Neuronal stem cell (in vitro differentiated cells): ENCODE results near the gene RRP1.

ENCODE experiments used
- DNase-seq: peaks from one replicate; pipeline ENCODE4 v3.0.0-alpha.2; 2013; ENCODE audit warnings: low spot score
- H2AFZ ChIP-seq: one replicate; pipeline ENCODE4 v1.6.1; 2013; ENCODE audit warnings: mild to moderate bottlenecking, low read length, inconsistent platforms
- H2AK5ac ChIP-seq: 2 replicates; pipeline ENCODE4 v1.6.1; 2013; ENCODE audit warnings: low read depth, mild to moderate bottlenecking, inconsistent platforms, low read length, moderate library complexity, mixed read lengths
- H2BK120ac ChIP-seq: 2 replicates; pipeline ENCODE4 v1.6.1; 2013; ENCODE audit warnings: low read depth, mild to moderate bottlenecking, inconsistent platforms, low read length, moderate library complexity, mixed read lengths
- H2BK12ac ChIP-seq: one replicate; pipeline ENCODE4 v1.6.1; 2013; ENCODE audit warnings: low read length, inconsistent platforms
- H2BK15ac ChIP-seq: 2 replicates; pipeline ENCODE4 v1.6.1; 2013; ENCODE audit warnings: mild to moderate bottlenecking, low read length, inconsistent platforms, mixed read lengths
- H2BK5ac ChIP-seq: one replicate; pipeline ENCODE4 v1.6.1; 2013; ENCODE audit warnings: inconsistent platforms, mild to moderate bottlenecking, low read length, moderate library complexity
- H3K14ac ChIP-seq: one replicate; pipeline ENCODE4 v1.6.1; 2013; ENCODE audit warnings: low read length, inconsistent platforms
- H3K18ac ChIP-seq: 2 replicates; pipeline ENCODE4 v1.6.1; 2013; ENCODE audit warnings: low read length, inconsistent platforms
- H3K23ac ChIP-seq: 2 replicates; pipeline ENCODE4 v1.6.1; 2013; ENCODE audit warnings: low read depth, mild to moderate bottlenecking, mixed read lengths, low read length, inconsistent platforms; ENCODE audit not compliant: poor library complexity
- H3K27ac ChIP-seq: replicated peaks from 3 replicates; pipeline ENCODE4 v1.5.1; 2013; ENCODE audit warnings: low read length, inconsistent platforms
- H3K27me3 ChIP-seq, 3 experiments: 2 replicates each; pipeline ENCODE4 v1.6.1; 2013; ENCODE audit warnings: low read length in 3 of 3, mild to moderate bottlenecking in 2 of 3, inconsistent platforms in 1 of 3, low read depth in 1 of 3, mixed read lengths in 1 of 3, moderate library complexity in 1 of 3; ENCODE audit not compliant: control insufficient read depth in 3 of 3, insufficient read depth in 3 of 3
- H3K36me3 ChIP-seq, 2 donors: replicated peaks in 1 of 2; 2 replicates each; pipeline ENCODE4 v1.6.1; 2013; ENCODE audit warnings: low read length in 2 of 2; ENCODE audit not compliant: control insufficient read depth in 2 of 2, insufficient read depth in 2 of 2
- H3K4ac ChIP-seq: 2 replicates; pipeline ENCODE4 v1.6.1; 2013; ENCODE audit warnings: inconsistent platforms, mild to moderate bottlenecking, low read length, moderate library complexity
- H3K4me1 ChIP-seq, 2 donors: 1 replicate in 1 of 2; 2 replicates in 1 of 2; pipeline ENCODE4 v1.6.1; 2013; ENCODE audit warnings: low read length in 2 of 2, low read depth in 1 of 2; ENCODE audit not compliant: control insufficient read depth in 2 of 2, insufficient read depth in 1 of 2
- H3K4me2 ChIP-seq: one replicate; pipeline ENCODE4 v1.6.1; 2013; ENCODE audit warnings: mild to moderate bottlenecking, low read length, inconsistent platforms; ENCODE audit not compliant: insufficient read depth, poor library complexity, severe bottlenecking
- H3K4me3 ChIP-seq, 2 donors: 2 replicates each; pipeline ENCODE4 v1.5.1; 2013; ENCODE audit warnings: low read length in 2 of 2, mild to moderate bottlenecking in 2 of 2, inconsistent platforms in 1 of 2, moderate library complexity in 1 of 2
- H3K79me1 ChIP-seq: one replicate; pipeline ENCODE4 v1.6.1; 2013; ENCODE audit warnings: low read depth, mild to moderate bottlenecking, inconsistent platforms, low read length, moderate library complexity
- H3K9ac ChIP-seq: one replicate; pipeline ENCODE4 v1.6.1; 2013; ENCODE audit warnings: mild to moderate bottlenecking, low read depth, low read length, inconsistent platforms; ENCODE audit not compliant: poor library complexity
- H3K9me3 ChIP-seq, 2 donors: replicated peaks in 1 of 2; 2 replicates each; pipeline versions ENCODE3 to v1.6.1; 2013; ENCODE audit warnings: low read length in 2 of 2, mild to moderate bottlenecking in 2 of 2, inconsistent platforms in 1 of 2, low read depth in 1 of 2, mixed read lengths in 1 of 2, moderate library complexity in 1 of 2; ENCODE audit not compliant: control insufficient read depth in 2 of 2, insufficient read depth in 1 of 2
- H4K8ac ChIP-seq: one replicate; pipeline ENCODE4 v1.6.1; 2013; ENCODE audit warnings: low read depth, mild to moderate bottlenecking, inconsistent platforms, low read length, moderate library complexity
- H4K91ac ChIP-seq: one replicate; pipeline ENCODE4 v1.6.1; 2013; ENCODE audit warnings: low read length, low read depth, mild to moderate bottlenecking, inconsistent platforms; ENCODE audit not compliant: poor library complexity
- WGBS, 2 donors: extraction: QIAGEN DNeasy Blood & Tissue Kit; methylation state at CpG; one replicate each; pipeline ENCODE4 v1.1.7; 2013; ENCODE audit warnings: missing lambda C conversion rate in 2 of 2, mixed read lengths in 1 of 2; ENCODE audit not compliant: insufficient read length in 2 of 2, insufficient replicate concordance in 1 of 2; ENCODE audit errors: extremely low coverage in 2 of 2; 5-methylcytosine and 5-hydroxymethylcytosine counted together

RRP1 gene

DNA sequence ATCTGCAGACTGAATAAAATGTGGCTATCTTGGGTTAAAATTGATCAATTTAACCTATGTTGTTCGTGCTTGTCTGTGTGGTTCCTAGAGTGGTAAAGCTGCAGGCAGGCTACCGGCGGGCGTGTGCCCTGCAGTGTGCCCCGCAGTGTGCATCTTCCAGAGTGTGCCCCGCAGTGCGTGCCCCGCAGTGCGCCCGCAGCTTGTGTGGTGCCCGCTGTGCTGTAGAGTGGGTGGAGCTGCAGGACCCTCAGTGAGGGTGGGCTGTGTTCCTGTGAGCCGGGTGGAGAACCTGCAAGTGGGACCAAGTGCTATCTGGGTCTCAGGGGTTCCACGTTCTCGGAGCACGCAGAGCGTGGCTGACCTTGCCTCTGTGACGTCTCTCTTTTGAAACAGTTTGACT, 10.7 kb downstream of the RRP1 start:
- H3K36me3 ChIP-seq: peaks cover 74 to 97% of the 10 kb centered on the region in 2 donors
- no peaks in the 10 kb centered on the region for H3K27me3 ChIP-seq
- H4K8ac ChIP-seq: no peak overlapping the region
- no peak overlapping the region for H3K18ac ChIP-seq
- H3K4ac ChIP-seq: no peak overlapping the region
- peaks cover 17% of the 10 kb centered on the region for H3K79me1 ChIP-seq
- no CpG with 5 or more reads among the region's 17 CpGs for WGBS, 2 donors
- peaks cover 0 to 2% of the 10 kb centered on the region in 2 donors for H3K9me3 ChIP-seq
- H3K4me2 ChIP-seq: no peak overlapping the region
- H2AFZ ChIP-seq: no peak overlapping the region
- H3K4me3 ChIP-seq: no peak overlapping the region
- H3K14ac ChIP-seq: no peak overlapping the region
- DNase-seq: no peak
- no peak overlapping the region for H2AK5ac ChIP-seq
- H2BK5ac ChIP-seq: no peak overlapping the region
- no peak overlapping the region for H2BK12ac ChIP-seq
- no peak overlapping the region for H2BK15ac ChIP-seq
- H3K4me1 ChIP-seq: no peaks in the 10 kb centered on the region
- no peak overlapping the region for H3K23ac ChIP-seq
- H4K91ac ChIP-seq: no peak overlapping the region
- no peak overlapping the region for H2BK120ac ChIP-seq
- H3K27ac ChIP-seq: no peak overlapping the region
- no peak overlapping the region for H3K9ac ChIP-seq

GRCh38 chr21:43800566-43800965, 11.2 kb downstream of the RRP1 start:
- Histone ChIP-seq H3K27me3 (no peaks in the 10 kb centered on the region), H4K91ac (no peak overlapping the region), H2BK15ac (no peak overlapping the region), H2BK12ac (no peak overlapping the region), H2AK5ac (no peak overlapping the region), H3K14ac (no peak overlapping the region), H3K4me1 (no peaks in the 10 kb centered on the region), H2AFZ (no peak overlapping the region), H3K27ac (no peak overlapping the region), H3K9me3 (peaks cover 0 to 2% of the 10 kb centered on the region in 2 donors), H3K36me3 (peaks cover 73 to 96% of the 10 kb centered on the region in 2 donors), H3K4ac (no peak overlapping the region), H3K79me1 (peaks cover 17% of the 10 kb centered on the region), H2BK5ac (no peak overlapping the region), H2BK120ac (no peak overlapping the region), H3K9ac (no peak overlapping the region), H3K23ac (no peak overlapping the region), H3K18ac (no peak overlapping the region), H3K4me2 (no peak overlapping the region), H3K4me3 (no peak overlapping the region), H4K8ac (no peak overlapping the region)
- DNase-seq: no peak
- WGBS, 2 donors: no CpG with 5 or more reads among the region's 14 CpGs

DNA sequence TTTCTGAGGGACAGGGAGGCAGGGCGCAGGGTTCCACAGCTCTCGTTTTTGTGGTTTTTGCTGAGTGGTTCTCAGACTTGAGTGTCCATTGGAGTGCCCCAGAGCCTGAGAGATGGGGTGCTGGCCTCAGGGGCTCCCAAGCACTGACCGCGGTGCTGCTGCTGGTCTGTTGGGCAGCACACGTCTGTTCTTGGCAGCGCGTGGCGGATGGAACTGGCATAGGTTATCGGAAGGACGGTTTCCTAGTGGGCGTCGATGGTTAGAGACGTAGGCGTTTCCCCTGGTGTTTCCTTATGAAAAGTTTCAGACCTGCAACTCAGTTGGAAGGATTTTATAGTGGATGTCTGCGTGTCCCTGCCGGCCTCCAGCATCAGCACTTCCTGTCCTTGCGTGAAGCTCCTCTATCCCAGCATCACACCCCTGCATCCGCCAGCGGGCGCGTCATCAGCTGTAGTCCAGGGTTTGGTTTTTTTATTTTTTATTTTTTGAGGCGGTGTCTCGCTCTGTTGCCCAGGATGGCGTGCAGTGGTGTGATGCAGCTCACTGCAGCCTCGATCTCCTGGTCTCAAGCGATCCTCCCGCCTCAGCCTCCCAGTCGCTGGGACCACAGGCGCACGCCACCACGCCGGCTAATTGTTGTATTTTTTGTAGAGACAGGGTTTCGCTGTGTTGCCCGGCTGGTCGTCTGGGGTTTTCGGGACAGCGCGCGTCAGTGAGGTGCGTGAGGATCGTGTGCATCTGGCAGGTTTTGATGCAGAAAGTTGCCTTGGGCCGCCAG, 11.8 kb downstream of the RRP1 start:
- H3K4me1 ChIP-seq: no peaks in the 10 kb centered on the region
- no CpG with 5 or more reads among the region's 42 CpGs for WGBS, 2 donors
- no peak for DNase-seq
- no peak overlapping the region for H3K4ac ChIP-seq
- no peak overlapping the region for H3K9ac ChIP-seq
- no peak overlapping the region for H3K27ac ChIP-seq
- H3K36me3 ChIP-seq: peaks cover 76 to 96% of the 10 kb centered on the region in 2 donors
- peaks cover 17% of the 10 kb centered on the region for H3K79me1 ChIP-seq
- no peak overlapping the region for H3K14ac ChIP-seq
- no peak overlapping the region for H3K23ac ChIP-seq
- no peak overlapping the region for H2BK120ac ChIP-seq
- H3K9me3 ChIP-seq: peaks cover 0 to 4% of the 10 kb centered on the region in 2 donors
- no peak overlapping the region for H2AFZ ChIP-seq
- H2AK5ac ChIP-seq: no peak overlapping the region
- no peak overlapping the region for H2BK5ac ChIP-seq
- no peak overlapping the region for H3K18ac ChIP-seq
- H3K27me3 ChIP-seq: no peaks in the 10 kb centered on the region
- H3K4me3 ChIP-seq: no peak overlapping the region
- H3K4me2 ChIP-seq: no peak overlapping the region
- H4K91ac ChIP-seq: no peak overlapping the region
- H4K8ac ChIP-seq: no peak overlapping the region
- H2BK12ac ChIP-seq: no peak overlapping the region
- H2BK15ac ChIP-seq: no peak overlapping the region

DNA sequence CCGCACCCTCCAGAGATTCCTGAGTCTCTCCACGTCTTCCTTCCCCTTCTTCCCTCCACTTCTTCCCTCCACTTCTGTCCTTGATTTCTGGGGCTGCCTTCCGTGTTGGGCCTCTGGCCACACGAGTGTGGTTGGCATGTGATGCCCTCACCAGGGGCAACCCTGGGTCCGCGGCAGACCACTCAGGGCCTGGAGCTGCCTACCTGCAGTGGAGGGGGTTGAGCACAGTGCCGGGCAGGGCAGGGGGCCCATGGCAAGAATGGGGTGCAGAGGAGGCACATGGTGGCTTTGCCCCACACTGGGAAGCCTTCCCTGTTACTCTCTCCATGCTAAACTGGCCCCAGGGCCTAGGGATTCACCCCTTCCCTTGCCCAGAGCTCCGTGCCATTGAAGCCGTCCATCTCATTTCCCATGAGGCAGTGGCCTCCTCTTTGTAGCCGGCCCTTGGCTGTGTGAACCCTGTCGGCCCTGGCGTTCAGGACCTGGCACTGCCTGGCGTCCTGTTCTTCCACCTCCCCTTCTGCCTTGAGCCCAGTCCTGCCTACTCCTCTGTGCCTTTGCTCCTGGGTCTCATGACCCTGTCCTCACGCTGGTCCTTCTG, 13.4 kb downstream of the RRP1 start:
- Histone ChIP-seq H3K14ac (peak overlapping the region; percentile 82), H3K4ac (no peak overlapping the region), H2BK120ac (no peak overlapping the region), H3K4me1 (no peaks in the 10 kb centered on the region), H3K18ac (no peak overlapping the region), H3K27ac (no peak overlapping the region), H2BK5ac (no peak overlapping the region), H3K23ac (peak overlapping the region; percentile 48), H2BK15ac (no peak overlapping the region), H3K9ac (peak overlapping the region; percentile 70), H2BK12ac (no peak overlapping the region), H4K8ac (no peak overlapping the region), H2AFZ (no peak overlapping the region), H3K9me3 (peaks cover 0 to 2% of the 10 kb centered on the region in 2 donors), H3K4me3 (peak overlapping the region in 1 of 2 donors; percentile 17), H3K36me3 (peaks cover 60 to 81% of the 10 kb centered on the region in 2 donors), H3K79me1 (peaks cover 11% of the 10 kb centered on the region), H3K4me2 (no peak overlapping the region), H4K91ac (no peak overlapping the region), H2AK5ac (no peak overlapping the region), H3K27me3 (no peaks in the 10 kb centered on the region)
- WGBS, 2 donors: no CpG with 5 or more reads among the region's 14 CpGs
- no peak for DNase-seq
